Measurements from ENCODE around the gene TTLL12.

Gene TTLL12

DNA sequence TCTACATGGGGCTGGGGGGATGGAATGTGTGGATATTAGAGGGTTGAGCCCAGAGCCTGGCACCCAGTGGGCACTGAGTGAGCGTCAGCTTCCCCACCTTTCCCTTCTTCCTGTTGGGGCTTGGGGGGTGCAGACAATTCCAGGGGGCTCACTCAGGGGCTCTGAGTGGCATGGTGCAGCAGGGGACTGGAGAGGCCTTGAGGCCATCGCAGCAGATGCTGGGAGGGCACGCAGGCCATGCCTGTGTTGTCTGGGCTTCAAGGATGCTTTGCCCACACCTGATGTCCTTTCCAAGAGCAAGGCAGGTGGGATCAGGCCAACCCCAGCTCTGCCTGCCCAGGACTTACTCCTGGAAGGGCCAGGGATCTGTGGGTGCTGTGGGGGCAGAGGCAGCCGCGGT, 11.2 kb upstream of the TTLL12 start:
- no peak for DNase-seq

DNA sequence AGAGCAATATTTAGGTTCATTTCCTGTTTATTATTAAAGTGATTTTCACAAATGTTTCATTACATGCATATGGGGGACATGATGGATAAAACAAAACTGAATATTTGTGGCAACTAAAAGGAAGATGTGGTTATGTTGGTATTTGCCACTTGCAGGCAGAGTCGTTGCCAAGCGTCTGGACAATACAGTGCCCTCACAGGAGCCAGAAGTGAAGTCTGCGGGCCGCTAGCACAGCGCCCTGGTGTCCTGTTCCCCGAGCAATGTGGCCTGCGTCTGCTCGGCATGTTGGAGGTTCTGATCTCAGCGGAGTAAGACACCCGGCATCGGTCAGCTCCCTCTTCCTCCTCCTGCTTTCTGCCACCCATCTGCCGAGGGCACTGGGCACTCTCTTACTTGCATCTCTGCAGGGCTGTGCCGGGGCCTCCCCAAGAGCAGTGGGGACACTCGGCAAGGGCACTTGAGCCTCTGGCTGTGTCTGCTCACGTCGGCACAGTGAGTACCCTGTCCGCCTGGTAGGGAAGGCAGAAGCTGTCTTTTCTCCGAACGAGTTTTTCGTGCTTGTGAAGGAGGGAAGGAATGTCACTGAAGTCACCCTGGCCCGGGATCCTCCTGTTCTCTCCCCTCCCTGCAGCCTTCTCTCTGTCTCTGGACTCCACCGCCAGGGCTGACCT, 10.5 kb upstream of the TTLL12 start:
- DNase-seq, result no peak

GRCh38 chr22:43191831-43192230, 4.9 kb upstream of the TTLL12 start:
- no peak for DNase-seq

GRCh38 chr22:43188829-43189545, 2.1 kb upstream of the TTLL12 start:
- DNase-seq, result no peak

GRCh38 chr22:43187171-43188099, 501 bp upstream of the TTLL12 start:
- DNase-seq, result peak; percentile 88

- DNase-seq, result no peak
Observed at GRCh38 chr22:43185860-43186261, 1.1 kb downstream of the TTLL12 start.

- DNase-seq, result no peak
Observed at GRCh38 chr22:43183496-43184277, 3.2 kb downstream of the TTLL12 start.

DNA sequence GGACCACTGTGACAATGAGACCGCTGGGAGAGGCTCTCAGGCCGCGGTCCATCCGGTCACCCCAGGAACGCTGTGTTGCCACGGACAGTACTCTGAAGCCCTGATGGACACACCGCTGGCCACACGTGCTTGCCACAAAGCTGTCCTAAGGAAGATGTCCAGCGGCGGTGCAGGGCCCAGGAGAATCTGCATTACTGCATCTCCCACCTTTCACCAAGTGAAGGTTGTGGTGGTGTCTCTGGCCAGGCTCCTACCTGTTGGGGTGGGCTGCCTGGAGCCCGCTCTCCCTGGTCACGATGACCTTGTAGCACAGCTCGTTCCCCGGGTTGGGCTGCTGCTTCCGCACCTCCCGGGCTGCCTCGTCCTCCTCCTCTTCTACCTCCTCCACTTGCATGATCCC, 4.2 kb downstream of the TTLL12 start:
- DNase-seq, result no peak

DNA sequence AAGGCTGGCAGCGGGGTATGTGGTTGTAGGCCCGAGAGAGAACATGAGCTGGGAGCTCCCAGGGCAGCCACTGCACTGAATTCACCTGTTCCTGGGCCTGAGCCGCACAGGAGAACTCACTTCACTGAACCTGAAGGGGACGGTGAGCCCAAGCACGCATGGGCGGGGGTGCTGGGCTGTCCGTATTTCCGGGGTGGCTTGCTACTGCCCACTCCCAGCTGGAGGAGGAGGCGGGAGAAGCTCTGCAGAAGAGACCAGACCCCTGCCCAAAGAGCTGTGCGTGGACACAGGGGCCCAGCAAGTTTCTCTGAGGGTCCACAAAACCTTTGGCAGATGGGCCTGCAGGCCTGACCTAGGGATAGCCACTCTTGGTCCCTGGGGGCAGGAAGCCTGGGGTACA, 4.8 kb downstream of the TTLL12 start:
- DNase-seq, result no peak

DNA sequence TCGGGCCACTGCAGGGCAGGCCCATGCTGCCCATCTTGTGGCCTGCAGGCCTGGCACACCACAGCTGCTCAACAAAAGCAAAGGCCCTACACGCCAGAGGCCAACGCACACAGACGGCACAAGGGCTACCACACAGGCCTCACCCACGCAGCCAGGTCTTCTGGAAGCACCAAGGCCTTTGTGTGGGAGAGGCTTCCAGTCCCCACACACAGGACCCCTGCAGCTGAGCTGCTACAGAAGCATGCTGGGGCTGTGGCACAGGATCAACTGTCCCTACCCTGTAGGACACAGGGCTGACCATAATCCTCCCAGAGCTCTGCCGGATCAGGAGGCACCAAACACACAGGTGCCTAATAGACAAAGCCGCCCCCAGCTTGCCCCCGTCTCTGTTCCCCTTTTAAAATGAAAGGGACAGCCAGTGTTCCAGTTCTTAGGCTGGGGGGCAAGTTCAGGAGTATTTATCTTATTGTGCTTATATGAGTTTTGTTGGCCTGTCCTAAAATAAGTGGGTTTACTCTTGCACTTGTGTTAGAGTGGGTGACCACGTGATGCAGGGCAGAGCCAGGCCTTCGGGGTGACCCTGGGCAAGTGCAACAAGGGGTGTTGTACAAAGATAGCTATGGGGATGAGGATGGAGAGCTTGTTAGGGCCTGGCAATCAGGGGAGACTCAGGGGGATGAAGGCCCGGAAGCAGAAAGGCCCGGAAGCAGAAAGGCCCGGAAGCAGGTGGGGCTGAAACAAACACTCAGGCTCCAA, 5.4 kb downstream of the TTLL12 start:
- no peak for DNase-seq

DNA sequence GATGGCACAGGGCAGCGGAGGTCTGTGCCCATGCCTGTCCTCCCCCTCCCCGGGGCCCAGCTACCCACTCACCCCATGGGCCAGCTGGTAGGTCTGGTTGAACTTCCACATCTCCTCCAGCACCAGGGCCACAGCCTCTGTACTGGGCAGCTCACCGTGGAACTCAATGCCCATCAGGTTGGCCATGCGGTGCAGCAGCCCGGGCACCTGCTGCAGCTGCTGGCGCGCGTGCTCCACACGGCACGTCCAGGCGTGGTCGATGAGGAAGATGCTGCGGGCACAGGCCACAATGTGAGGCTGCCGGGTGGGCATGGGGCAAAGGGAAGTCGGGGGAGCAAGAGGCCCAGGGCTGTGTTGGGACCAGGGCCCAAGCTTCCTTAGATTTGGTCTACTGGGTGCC, 6.3 kb downstream of the TTLL12 start:
- no peak for DNase-seq

DNA sequence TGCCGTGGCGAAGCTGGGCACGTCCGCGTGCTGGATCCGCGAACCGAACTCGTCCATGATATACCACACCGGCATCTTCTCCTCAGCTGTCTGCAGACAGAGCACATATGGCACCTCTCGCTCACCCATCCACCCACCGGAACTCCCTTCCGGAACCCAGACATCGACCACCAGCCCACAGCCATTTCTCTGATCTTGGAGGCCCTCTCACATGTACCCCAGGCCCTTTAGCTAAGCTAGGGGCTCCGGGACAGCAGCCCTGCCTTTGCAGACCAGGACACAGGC, 7.1 kb downstream of the TTLL12 start:
- no peak for DNase-seq

GRCh38 chr22:43179146-43179910, 7.6 kb downstream of the TTLL12 start:
- no peak for DNase-seq

- no peak for DNase-seq
Observed at GRCh38 chr22:43177479-43177878, 9.5 kb downstream of the TTLL12 start.

DNA sequence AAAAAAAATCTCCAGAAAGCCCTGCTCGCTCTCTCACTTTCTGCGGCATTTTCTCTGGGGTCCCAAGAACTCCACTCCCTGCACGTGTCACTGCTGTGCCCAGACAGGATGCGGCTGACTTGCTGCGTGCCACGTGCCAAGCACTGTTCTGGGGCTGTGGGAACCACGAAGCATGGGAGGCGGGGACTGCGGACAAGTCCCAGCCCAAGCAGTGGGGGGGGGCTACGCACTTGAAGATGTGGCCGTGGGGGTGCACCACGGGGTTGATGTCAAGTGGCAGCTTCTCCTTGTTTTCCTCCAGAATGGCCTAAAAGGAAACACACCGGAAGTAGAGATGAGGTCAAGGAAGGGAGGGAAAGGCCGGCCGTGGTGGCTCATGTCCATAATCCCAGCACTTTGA, 10.8 kb downstream of the TTLL12 start:
- DNase-seq, result no peak

- no peak for DNase-seq
Observed at GRCh38 chr22:43174941-43175531, 11.9 kb downstream of the TTLL12 start.

DNA sequence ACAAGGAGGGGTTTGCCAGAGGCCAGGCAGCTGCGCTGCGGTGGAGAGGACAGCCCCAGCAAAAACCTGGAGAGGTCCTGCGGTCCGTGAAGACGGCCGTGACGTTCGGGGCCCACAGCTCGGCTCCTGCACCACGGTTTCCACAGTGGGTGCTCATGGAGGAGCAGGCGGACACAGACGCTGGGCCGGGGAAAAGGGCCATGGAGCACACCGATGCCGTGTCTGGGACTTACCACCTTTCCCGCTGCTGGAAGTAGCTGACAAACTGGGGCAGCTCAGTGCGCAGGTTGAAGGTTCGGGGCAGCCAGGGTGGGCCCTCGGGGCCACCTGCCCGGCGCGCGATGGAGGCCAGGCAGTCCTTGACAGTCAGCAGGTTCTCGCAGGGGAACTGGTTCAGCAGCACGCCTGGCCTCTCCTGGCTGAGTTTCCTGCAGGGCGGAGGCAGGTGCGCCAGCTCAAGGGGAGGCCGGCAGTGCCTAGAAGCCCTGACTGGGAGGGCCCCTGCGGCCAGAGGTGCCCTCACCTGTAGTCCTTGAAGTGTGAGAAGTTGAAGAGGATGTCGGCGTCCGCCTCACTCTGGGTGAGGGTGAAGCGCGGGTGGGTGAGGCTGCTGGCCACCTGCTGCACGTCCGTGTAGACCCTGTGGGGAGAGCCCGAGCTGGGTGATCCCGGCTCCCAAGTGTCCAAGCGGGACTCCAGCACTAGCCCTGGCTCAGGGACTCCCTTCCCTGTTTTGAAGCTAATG, 12.8 kb downstream of the TTLL12 start:
- no peak for DNase-seq

DNA sequence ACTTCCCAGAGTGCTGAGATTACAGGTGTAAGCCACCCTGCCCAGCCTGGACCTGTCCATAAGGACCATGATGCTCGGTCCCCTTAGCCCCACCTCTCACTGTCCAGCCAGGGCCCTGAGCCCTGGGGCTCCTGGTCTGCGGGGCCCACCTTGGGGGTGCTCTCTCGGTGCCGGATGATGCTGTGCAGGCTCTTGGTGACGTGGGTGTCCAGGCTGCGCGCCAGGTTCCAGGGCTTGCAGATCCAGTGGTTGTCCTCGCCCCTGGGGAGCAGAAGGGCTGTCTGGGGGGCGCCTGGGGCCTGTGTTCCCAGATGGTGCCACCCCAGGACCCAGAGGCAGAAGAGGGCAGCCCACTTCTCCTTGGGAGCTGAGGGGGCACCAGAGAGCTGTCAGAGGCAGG, 13.4 kb downstream of the TTLL12 start:
- DNase-seq, result no peak

GRCh38 chr22:43172191-43172590, 14.7 kb downstream of the TTLL12 start:
- no peak for DNase-seq

GRCh38 chr22:43171607-43172006, 15.3 kb downstream of the TTLL12 start:
- DNase-seq, result no peak

All from NCI-H748 treated with DMSO at 0.1 percent for 48 hours (cell line).